GM21576 (cell line): Measurements from ENCODE around the gene LDLRAP1.
"Not testable (repeated sequence)": the region's sequence is repeated elsewhere in the genome, so short reads cannot be mapped to it uniquely, and the experiment has no call there.

Experiments used
- ATAC-seq: cut with Tn5 transposase; IDR thresholded peaks from one replicate; pipeline ENCODE4 v1.9.1; 2021; ENCODE audit warnings: mild to moderate bottlenecking, moderate library complexity; ENCODE audit not compliant: unreplicated experiment

The LDLRAP1 gene

GRCh38 chr1:25600971-25601699 lies 57.7 kb downstream of the LDLRAP1 start:
- ATAC-seq = not testable (repeated sequence)

GRCh38 chr1:25603779-25604538 lies 60.6 kb downstream of the LDLRAP1 start:
- not testable (repeated sequence) for ATAC-seq

GRCh38 chr1:25607123-25607522 lies 63.7 kb downstream of the LDLRAP1 start:
- no peak for ATAC-seq

- ATAC-seq = peak; percentile 63
Measured at GRCh38 chr1:25608488-25609178, 65.2 kb downstream of the LDLRAP1 start.

GRCh38 chr1:25609921-25610320 lies 66.5 kb downstream of the LDLRAP1 start:
- ATAC-seq = no peak

- no peak for ATAC-seq
Measured at GRCh38 chr1:25610822-25611630, 67.6 kb downstream of the LDLRAP1 start.

- ATAC-seq = no peak
Measured at GRCh38 chr1:25611843-25612242, 68.4 kb downstream of the LDLRAP1 start.

- ATAC-seq = no peak
Measured at GRCh38 chr1:25612421-25612820, 69.0 kb downstream of the LDLRAP1 start.

- no peak for ATAC-seq
Measured at GRCh38 chr1:25613091-25613490, 69.7 kb downstream of the LDLRAP1 start.

- ATAC-seq = no peak
Measured at GRCh38 chr1:25614501-25615171, 71.2 kb downstream of the LDLRAP1 start.

- no peak for ATAC-seq
Measured at GRCh38 chr1:25615172-25615541, 71.8 kb downstream of the LDLRAP1 start.

GRCh38 chr1:25615563-25616094 lies 72.2 kb downstream of the LDLRAP1 start:
- peak; percentile 2 for ATAC-seq

- peak; percentile 49 for ATAC-seq
Measured at GRCh38 chr1:25616095-25616986, 72.9 kb downstream of the LDLRAP1 start, which contains the start of gene MAN1C1. TSS of gene MAN1C1 (plus strand) at chr1:25616791. CDS start at chr1:25617798, 1,007 bp downstream.

- ATAC-seq = no peak
Measured at GRCh38 chr1:25616987-25617624, 73.7 kb downstream of the LDLRAP1 start.

GRCh38 chr1:25617625-25618432 lies 74.4 kb downstream of the LDLRAP1 start:
- ATAC-seq = no peak

- no peak for ATAC-seq
Measured at GRCh38 chr1:25618433-25618808, 75.0 kb downstream of the LDLRAP1 start.
